Kidney (tissue), 14 donors: ENCODE results near the gene CDX1. TPM values are rescaled to one million over a fixed set of nuclear protein-coding genes. Genes with fewer than 3 reads are reported as not detected.

Experiments
- DNase-seq, 5 donors: peaks; one replicate each; pipeline ENCODE4 v3.0.0-alpha.2; 2013 to 2020
- FAIRE-seq: peaks from 2 replicates; lab custom pipeline; 2012; peaks lifted over from hg19 to GRCh38; lab: Jason Lieb, UNC
- H3K27ac ChIP-seq, 2 donors: one replicate each; pipeline ENCODE4 v1.7.0; 2013; ENCODE audit warnings: low read depth in 2 of 2, low read length in 2 of 2, inconsistent platforms in 1 of 2
- H3K27me3 ChIP-seq: one replicate; pipeline ENCODE4 v1.7.1; 2013; ENCODE audit warnings: low read length, inconsistent platforms; ENCODE audit not compliant: control insufficient read depth, insufficient read depth
- H3K36me3 ChIP-seq, 3 donors: one replicate each; pipeline versions ENCODE4 v1.7.0 to v1.7.1; 2013; ENCODE audit warnings: low read length in 3 of 3, control low read depth in 1 of 3, inconsistent platforms in 1 of 3; ENCODE audit not compliant: insufficient read depth in 3 of 3, control insufficient read depth in 2 of 3
- H3K4me1 ChIP-seq, 3 donors: one replicate each; pipeline versions ENCODE4 v1.7.0 to v1.7.1; 2013; ENCODE audit warnings: low read length in 3 of 3, inconsistent platforms in 1 of 3, low read depth in 1 of 3; ENCODE audit not compliant: control insufficient read depth in 2 of 3, insufficient read depth in 2 of 3
- H3K4me3 ChIP-seq, 3 donors: one replicate each; pipeline versions ENCODE4 v1.7.0 to v1.8.1; 2013; ENCODE audit warnings: low read length in 3 of 3, control low read depth in 1 of 3, inconsistent platforms in 1 of 3
- H3K9ac ChIP-seq, 3 donors: one replicate each; pipeline versions ENCODE4 v1.7.0 to v1.7.1; 2013; ENCODE audit warnings: low read length in 3 of 3, control low read depth in 1 of 3, inconsistent platforms in 1 of 3
- H3K9me3 ChIP-seq, 3 donors: one replicate each; pipeline versions ENCODE4 v1.7.0 to v1.7.1; 2013; ENCODE audit warnings: low read length in 3 of 3, control low read depth in 1 of 3, inconsistent platforms in 1 of 3; ENCODE audit not compliant: control insufficient read depth in 2 of 3, insufficient read depth in 1 of 3
- CTCF ChIP-seq: IDR thresholded peaks from 3 replicates; pipeline ENCODE4 v1.5.1; 2012; ENCODE audit warnings: mild to moderate bottlenecking, moderate library complexity, borderline replicate concordance; ENCODE audit not compliant: insufficient read depth; ENCODE audit errors: extremely low read depth
- intact Hi-C: fragments of 100-400 bp; cut with DNase I; formaldehyde crosslinking; loops from one replicate; pipeline ENCODE4 v1.11.1; 2022
- polyA plus RNA-seq: library from polyadenylated mRNA; stranded (reverse); fragments of 350-450 nt; fragmentation: Illumina TruSeq; extraction: RNeasy Lipid Tissue Mini Kit (QIAGEN cat#74804); gene quantifications from one replicate; pipeline ENCODE4 v1.2.3, GENCODE V29; 2014; ENCODE audit warnings: low read depth, low replicate concordance; ENCODE audit not compliant: insufficient read depth
- total RNA-seq: library from RNA; stranded (reverse); fragmentation: NEBNext Ultra II Directional; extraction: Animal tissue kit (Norgen Biotek cat#: 25700); gene quantifications from one replicate; pipeline ENCODE4 v1.2.1, GENCODE V29; 2021
- donor health status: control.
- donor health status: control.
- donor health status: control.
- donor health status: control.
- donor health status: control.
- donor health status: DM: yes; HTN: yes; CAD: no.
- donor health status: Normal renal cell carcinoma (clear cell type).

CDX1 gene
- total and polyA plus RNA-seq, 2 donors from 2014 or later, result 0.39 TPM; not detected in 1

DNA sequence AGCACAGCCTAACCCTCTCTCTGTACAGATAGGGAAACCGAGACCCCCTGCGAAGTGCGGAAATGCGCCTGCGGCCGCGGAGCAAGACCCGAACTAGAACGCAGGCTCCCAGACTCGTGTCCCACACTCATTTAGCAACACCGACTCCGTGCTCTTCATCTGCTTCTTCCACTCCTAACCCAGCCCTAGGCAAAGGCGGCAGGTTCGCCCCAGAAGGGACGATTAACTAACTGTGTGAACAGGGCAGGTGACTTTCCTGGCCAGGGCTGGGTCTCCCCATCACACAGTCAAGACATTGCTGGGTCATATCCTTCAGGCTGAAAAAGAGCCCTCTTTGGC lies 903 bp downstream of the CDX1 start:
- intact Hi-C loops, result no loop called here
- FAIRE-seq (no peak), DNase-seq (no peak)
- Histone ChIP-seq H3K27me3 (peaks cover 5% of the 10 kb centered on the region), H3K4me3 (no peak overlapping the region), H3K27ac (no peak overlapping the region), H3K36me3 (no peaks in the 10 kb centered on the region), H3K9ac (no peak overlapping the region), H3K4me1 (peaks cover 0 to 4% (median 0%) of the 10 kb centered on the region in 3 donors), H3K9me3 (no peaks in the 10 kb centered on the region)
- TF ChIP-seq CTCF, result no peak

GRCh38 chr5:150167908-150168307 lies 1.3 kb downstream of the CDX1 start:
- H3K4me3 ChIP-seq, result no peak overlapping the region
- H3K27ac ChIP-seq, result no peak overlapping the region
- no peak for FAIRE-seq
- no peaks in the 10 kb centered on the region for H3K9me3 ChIP-seq
- H3K27me3 ChIP-seq, result peaks cover 5% of the 10 kb centered on the region
- TF ChIP-seq CTCF, result no peak
- peaks cover 0 to 4% (median 0%) of the 10 kb centered on the region in 3 donors for H3K4me1 ChIP-seq
- H3K9ac ChIP-seq, result no peak overlapping the region
- no peak for DNase-seq
- intact Hi-C loops, result no loop called here
- no peaks in the 10 kb centered on the region for H3K36me3 ChIP-seq

DNA sequence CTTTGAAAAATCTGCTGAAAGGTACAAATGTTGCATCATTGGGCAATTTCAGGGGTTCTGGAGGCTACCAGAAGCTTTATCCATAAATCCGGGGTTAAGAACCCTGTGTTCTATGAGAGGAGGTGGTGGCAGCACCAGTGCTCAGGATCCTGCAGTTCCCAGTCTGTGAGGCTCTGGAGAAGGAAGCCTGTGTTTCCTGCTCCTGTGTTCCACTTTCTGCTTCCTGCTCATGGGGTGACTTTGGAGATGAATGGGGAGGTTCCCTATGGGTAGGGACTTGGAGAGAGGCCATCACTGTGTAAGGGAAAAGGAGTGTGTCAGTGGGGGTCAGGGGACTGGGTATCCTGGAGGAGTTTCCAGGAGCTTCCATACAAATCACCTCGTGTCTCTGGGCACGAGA lies 2.3 kb downstream of the CDX1 start:
- Histone ChIP-seq H3K36me3 (no peaks in the 10 kb centered on the region), H3K9ac (no peak overlapping the region), H3K9me3 (no peaks in the 10 kb centered on the region), H3K27me3 (peaks cover 5% of the 10 kb centered on the region), H3K27ac (no peak overlapping the region), H3K4me1 (peaks cover 0 to under 1% (median 0%) of the 10 kb centered on the region in 3 donors), H3K4me3 (no peak overlapping the region)
- no peak for TF ChIP-seq CTCF
- intact Hi-C loops, result no loop called here
- DNase-seq (no peak), FAIRE-seq (no peak)

GRCh38 chr5:150172145-150172544 lies 5.6 kb downstream of the CDX1 start:
- Histone ChIP-seq H3K9ac (no peak overlapping the region), H3K4me1 (peaks cover 0 to 2% (median 1%) of the 10 kb centered on the region in 3 donors), H3K9me3 (no peaks in the 10 kb centered on the region), H3K27me3 (peaks cover 5% of the 10 kb centered on the region), H3K4me3 (no peak overlapping the region), H3K36me3 (no peaks in the 10 kb centered on the region), H3K27ac (no peak overlapping the region)
- intact Hi-C loops, result no loop called here
- no peak for TF ChIP-seq CTCF
- no peak for DNase-seq
- FAIRE-seq, result no peak
